ENCODE measurements around the gene DTD1.

DTD1 gene

DNA sequence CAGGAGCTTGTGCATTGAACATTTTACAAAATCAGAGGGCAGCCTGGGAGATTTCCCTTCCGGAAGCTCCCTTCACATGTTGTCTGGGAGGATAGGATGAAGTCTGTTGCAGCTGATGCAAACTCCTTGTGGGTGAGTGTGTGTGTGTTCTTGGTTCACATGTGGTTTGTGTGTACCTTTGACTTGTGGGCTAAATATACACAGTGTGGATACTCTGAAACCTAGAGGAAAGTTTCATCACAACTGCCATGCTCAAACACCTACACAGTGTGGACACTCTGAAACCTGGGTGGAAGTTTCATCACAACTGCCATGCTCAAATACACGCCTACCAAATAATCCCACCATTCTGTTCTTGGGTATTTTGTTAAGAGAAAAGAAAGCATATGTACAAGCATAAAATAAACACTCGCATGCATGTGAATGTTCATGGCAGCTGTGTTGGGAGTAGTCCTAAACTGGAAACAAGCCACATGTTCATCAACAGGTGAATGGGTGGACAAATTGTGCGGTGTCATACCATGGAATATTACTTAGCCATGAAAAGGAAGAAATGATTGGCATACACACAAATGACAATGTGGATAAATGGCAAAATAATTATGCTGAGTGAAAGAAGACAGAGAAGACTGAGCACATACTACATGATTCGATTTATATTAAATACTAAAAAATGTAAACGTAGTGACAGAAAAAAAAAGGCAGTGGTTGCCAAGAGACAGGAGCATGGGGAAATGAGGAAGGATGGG is 227.5 kb downstream of the DTD1 start:
- H3K4me3 ChIP-seq (ENCODE audit: low read length, poor library complexity, severe bottlenecking) = no peak overlapping the region
- H2AFZ ChIP-seq (ENCODE audit: low read length) = no peak overlapping the region
- H3K27me3 ChIP-seq (ENCODE audit: insufficient read depth, low read length, poor library complexity, severe bottlenecking) = no peaks in the 10 kb centered on the region

More for the DNA sequence above, 227.5 kb downstream of the DTD1 start:
- Histone ChIP-seq H3K9me2 (replicated peaks; ENCODE audit: low read depth, low read length) (no peaks in the 10 kb centered on the region), H3K36me3 (ENCODE audit: insufficient read depth, low read length) (no peaks in the 10 kb centered on the region), H4K20me1 (ENCODE audit: insufficient read depth, low read length, poor library complexity, severe bottlenecking) (no peaks in the 10 kb centered on the region), H3K4me2 (ENCODE audit: low read depth, low read length, poor library complexity, severe bottlenecking) (no peak overlapping the region), H3K4me1 (ENCODE audit: insufficient read depth, low read length, poor library complexity, severe bottlenecking) (no peaks in the 10 kb centered on the region), H3K9me3 (ENCODE audit: insufficient read depth, low read depth, low read length) (no peaks in the 10 kb centered on the region), H3K9ac (ENCODE audit: low read depth, low read length, poor library complexity, severe bottlenecking) (no peak overlapping the region), H3K79me2 (ENCODE audit: insufficient read depth, low read length) (no peaks in the 10 kb centered on the region), H3F3A (ENCODE audit: low read depth) (no peaks in the 10 kb centered on the region)
- no peak for TF ChIP-seq EZH2phosphoT487 (IDR thresholded peaks at IDR 0.05; ENCODE audit: borderline replicate concordance)
- TF ChIP-seq, protein P1, sequence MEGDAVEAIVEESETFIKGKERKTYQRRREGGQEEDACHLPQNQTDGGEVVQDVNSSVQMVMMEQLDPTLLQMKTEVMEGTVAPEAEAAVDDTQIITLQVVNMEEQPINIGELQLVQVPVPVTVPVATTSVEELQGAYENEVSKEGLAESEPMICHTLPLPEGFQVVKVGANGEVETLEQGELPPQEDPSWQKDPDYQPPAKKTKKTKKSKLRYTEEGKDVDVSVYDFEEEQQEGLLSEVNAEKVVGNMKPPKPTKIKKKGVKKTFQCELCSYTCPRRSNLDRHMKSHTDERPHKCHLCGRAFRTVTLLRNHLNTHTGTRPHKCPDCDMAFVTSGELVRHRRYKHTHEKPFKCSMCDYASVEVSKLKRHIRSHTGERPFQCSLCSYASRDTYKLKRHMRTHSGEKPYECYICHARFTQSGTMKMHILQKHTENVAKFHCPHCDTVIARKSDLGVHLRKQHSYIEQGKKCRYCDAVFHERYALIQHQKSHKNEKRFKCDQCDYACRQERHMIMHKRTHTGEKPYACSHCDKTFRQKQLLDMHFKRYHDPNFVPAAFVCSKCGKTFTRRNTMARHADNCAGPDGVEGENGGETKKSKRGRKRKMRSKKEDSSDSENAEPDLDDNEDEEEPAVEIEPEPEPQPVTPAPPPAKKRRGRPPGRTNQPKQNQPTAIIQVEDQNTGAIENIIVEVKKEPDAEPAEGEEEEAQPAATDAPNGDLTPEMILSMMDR (conservative IDR thresholded peaks at IDR 0.05; ENCODE audit: low read length) = no peak

All from Loucy (cell line).